GM20000 (cell line): ENCODE results near the gene SMIM24.

Source experiments
- DNase-seq: peaks from one replicate; pipeline ENCODE4 v3.0.0; 2012; ENCODE audit warnings: low spot score
- CTCF ChIP-seq: IDR thresholded peaks from 2 replicates; pipeline ENCODE4 v1.5.1; 2012; ENCODE audit warnings: mild to moderate bottlenecking, control low read depth; ENCODE audit errors: extremely low read depth, missing control alignments

The SMIM24 gene

GRCh38 chr19:3524078-3524842, 43.9 kb upstream of the SMIM24 start:
- DNase-seq, result no peak
- no peak for TF ChIP-seq CTCF

- no peak for TF ChIP-seq CTCF
These were observed 43.2 kb upstream of the SMIM24 start for GRCh38 chr19:3523361-3524077.

DNA sequence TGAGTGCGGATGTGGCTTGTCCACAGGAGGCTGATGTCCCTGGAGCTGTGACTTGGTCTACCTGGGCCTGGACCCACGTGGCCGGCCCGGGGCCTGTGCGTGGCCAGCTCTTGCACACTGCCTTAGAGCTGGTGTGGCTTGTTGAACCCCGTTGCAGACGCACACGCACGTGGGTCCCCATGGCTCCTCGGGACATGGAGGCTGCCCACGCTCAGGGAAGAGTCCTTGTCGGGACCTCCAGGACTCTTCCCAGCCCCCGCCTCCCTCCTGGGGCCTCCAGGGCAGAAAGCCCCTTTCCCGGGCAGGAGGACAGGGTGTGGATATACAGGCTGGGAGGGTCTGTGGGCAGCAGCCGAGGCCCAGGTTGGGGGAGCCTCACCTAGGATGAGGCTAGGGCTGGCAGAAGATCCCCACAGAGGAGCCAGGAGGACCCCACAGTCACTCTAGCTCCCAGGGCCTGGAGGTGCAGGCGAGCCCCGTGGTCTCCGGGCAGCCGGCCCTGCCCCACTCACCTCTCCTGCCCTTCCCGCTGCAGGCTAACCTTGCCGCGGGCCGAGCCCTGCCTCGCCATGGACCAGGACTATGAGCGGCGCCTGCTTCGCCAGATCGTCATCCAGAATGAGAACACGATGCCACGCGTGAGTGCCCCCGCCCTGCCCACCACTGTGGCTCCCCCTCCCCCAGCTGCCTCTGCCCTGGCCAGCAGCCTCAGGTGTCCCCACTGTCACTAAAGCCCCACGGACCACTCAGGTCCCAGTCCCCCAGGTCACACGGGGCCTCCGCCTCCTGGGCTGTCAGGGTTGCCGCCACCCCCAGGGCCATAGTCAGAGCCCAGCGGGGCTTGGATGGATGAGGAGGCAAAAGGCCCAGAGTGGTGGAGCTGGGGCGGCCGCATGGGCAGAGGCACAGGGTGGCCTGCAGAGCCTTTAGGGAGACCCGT, 42.4 kb upstream of the SMIM24 start:
- no peak for TF ChIP-seq CTCF
- DNase-seq, result no peak

More at GRCh38 chr19:3523361-3524077, 43.2 kb upstream of the SMIM24 start:
- DNase-seq, result no peak

DNA sequence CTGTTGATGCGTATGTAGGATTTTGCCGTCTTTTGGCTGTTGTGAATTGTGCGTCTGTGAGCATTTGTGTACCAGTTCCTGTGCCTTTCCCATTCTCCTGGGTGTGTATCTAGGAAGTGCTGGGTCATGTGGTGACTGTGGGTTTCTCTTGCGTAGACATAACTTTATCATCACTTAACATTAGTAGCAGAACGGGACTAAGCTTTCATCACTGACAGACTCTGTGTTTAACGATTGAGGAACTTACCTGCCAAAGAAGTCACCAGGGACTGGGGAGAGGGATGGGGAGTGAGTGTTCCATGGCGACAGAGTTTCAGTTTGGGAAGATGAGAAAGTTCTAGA, 40.8 kb upstream of the SMIM24 start:
- TF ChIP-seq CTCF, result no peak
- no peak for DNase-seq

DNA sequence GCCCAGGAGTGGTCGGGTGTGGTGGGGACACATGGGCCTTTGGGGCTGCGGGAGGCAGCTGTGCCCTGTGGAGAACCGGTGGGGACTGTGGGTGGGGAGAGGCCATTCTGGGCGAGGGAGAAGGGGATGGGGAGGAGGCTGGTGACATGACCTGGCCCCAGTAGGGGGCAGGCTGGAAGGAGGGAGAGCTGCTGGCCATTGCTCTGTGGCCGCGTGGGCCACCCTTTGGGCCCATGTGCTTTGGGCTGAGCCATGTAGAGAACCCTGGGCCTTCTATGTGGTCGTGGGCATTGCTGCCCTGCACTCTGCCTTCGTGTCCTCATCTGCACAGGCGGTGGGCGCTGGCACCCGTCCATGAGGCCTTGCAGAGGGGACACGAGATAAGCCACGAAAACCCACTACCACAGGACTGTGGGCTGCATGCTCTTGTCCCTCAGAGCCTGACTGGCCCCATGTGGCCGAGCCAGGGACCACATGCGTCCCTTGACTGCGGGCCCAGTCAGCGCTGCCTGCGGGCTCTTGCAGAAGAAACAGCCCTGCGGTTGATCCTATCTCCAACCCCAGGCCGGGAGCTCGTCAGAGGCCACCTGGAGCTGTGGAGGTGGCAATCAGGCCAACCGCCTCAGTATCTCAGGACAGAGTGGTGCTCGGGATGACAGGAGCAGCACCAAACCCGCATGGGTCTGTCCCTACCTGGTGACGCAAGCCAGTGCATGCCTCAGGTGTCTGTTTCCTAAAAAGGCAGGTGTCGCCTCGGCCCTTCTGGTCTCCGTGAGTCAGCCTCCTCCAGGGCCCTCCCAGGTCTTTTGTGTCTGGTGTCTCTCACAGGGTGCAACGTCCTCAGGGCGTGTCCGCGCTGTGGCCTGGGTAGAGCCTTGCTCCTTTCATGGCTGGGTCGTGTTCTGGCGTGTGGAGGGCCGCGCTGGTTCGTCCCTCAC, 40.1 kb upstream of the SMIM24 start:
- no peak for DNase-seq

DNA sequence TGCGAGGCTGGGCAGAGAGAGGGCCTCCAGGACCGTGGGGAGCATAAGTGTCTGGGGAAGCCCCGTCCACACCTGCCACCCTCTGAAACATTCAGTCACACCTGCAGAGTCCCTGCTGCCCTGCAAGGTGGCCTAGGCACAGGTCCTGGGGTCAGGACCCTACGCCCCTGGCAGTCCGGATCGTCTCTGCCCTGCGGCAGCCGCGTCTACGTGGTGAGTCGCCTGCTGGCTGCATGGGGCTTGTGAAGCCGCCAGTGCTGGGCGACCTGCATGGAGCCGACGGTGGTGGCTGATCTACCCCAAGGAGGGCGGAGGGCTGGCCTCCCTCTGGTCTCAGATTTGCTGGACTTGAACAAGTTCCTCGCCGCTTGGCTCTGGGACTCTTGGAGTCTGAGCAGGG, 38.8 kb upstream of the SMIM24 start:
- no peak for DNase-seq
- TF ChIP-seq CTCF, result no peak

More for the DNA sequence above, 40.1 kb upstream of the SMIM24 start:
- TF ChIP-seq CTCF, result no peak
